Stimulated activated naive CD8-positive, alpha-beta T cell treated with anti-CD3 and anti-CD28 coated beads, Interleukin-15, amount 100 ng/mL, for 72 hours (primary cell): ENCODE data around the gene CCR1.

Experiments
- ATAC-seq: fragments of 150-1000 bp; cut with Tn5 transposase; 2 replicates; pipeline ENCODE4 v1.10.0; 2021; ENCODE audit warnings: mild to moderate bottlenecking, moderate library complexity
- DNase-seq, 2 donors: peaks; one replicate each; pipeline ENCODE4 v3.0.0; 2021 to 2022
- H3K27ac Mint-ChIP-seq, 2 donors: one replicate each; pipeline ENCODE4 v1.8.0; 2022; ENCODE audit warnings: mild to moderate bottlenecking in 2 of 2, mixed read lengths in 2 of 2, moderate library complexity in 2 of 2
- H3K27me3 Mint-ChIP-seq: one replicate; pipeline ENCODE4 v1.8.0; 2022; ENCODE audit warnings: mixed read lengths
- H3K4me1 Mint-ChIP-seq: one replicate; pipeline ENCODE4 v1.8.0; 2022; ENCODE audit warnings: mild to moderate bottlenecking, mixed read lengths
- H3K4me3 Mint-ChIP-seq, 2 donors: one replicate each; pipeline ENCODE4 v1.8.0; 2022; ENCODE audit warnings: mild to moderate bottlenecking in 2 of 2, mixed read lengths in 2 of 2, moderate library complexity in 1 of 2
- H3K9me3 Mint-ChIP-seq, 2 donors: one replicate each; pipeline ENCODE4 v1.8.0; 2022; ENCODE audit warnings: mixed read lengths in 2 of 2

CCR1 gene

GRCh38 chr3:46154311-46154710, 53.8 kb downstream of the CCR1 start:
- Mint-ChIP-seq H3K4me3 (no peak overlapping the region), H3K27ac (peak overlapping the region in 1 of 2 donors; percentile 19), H3K9me3 (peaks cover 9 to 21% of the 10 kb centered on the region in 2 donors), H3K4me1 (no peaks in the 10 kb centered on the region), H3K27me3 (peaks cover 13% of the 10 kb centered on the region)
- DNase-seq (no peak), ATAC-seq (no peak)
